HG03558 (cell line): Measurements from ENCODE around the gene SPEG.

Source experiments
- ATAC-seq: cut with Tn5 transposase; IDR thresholded peaks from one replicate; pipeline ENCODE4 v1.9.1; 2021; ENCODE audit warnings: moderate number of reproducible peaks; ENCODE audit not compliant: unreplicated experiment; ENCODE audit errors: extremely low read depth

SPEG gene

GRCh38 chr2:219523031-219523671 is 88.5 kb downstream of the SPEG start:
- no peak for ATAC-seq

- ATAC-seq = no peak
Observed at GRCh38 chr2:219524817-219525216, 90.2 kb downstream of the SPEG start.

- ATAC-seq = no peak
Observed at GRCh38 chr2:219525533-219526232, 91.0 kb downstream of the SPEG start.

GRCh38 chr2:219526320-219527075 is 91.9 kb downstream of the SPEG start:
- no peak for ATAC-seq

- ATAC-seq = no peak
Observed at GRCh38 chr2:219527076-219527394, 92.4 kb downstream of the SPEG start.

GRCh38 chr2:219527472-219527871 is 92.8 kb downstream of the SPEG start:
- ATAC-seq = no peak

- ATAC-seq = peak; percentile 85
Observed at GRCh38 chr2:219530048-219530963, 95.7 kb downstream of the SPEG start.

- ATAC-seq = no peak
Observed at GRCh38 chr2:219531639-219532377, 97.2 kb downstream of the SPEG start.

GRCh38 chr2:219532378-219532649 is 97.7 kb downstream of the SPEG start:
- ATAC-seq = no peak

GRCh38 chr2:219533930-219534661 is 99.5 kb downstream of the SPEG start:
- ATAC-seq = no peak

- ATAC-seq = no peak
Observed at GRCh38 chr2:219536425-219536824, 101.8 kb downstream of the SPEG start.

GRCh38 chr2:219536967-219537366 is 102.3 kb downstream of the SPEG start:
- ATAC-seq = no peak

GRCh38 chr2:219537657-219538488 is 103.2 kb downstream of the SPEG start:
- ATAC-seq = no peak

GRCh38 chr2:219538504-219538951 is 103.9 kb downstream of the SPEG start:
- ATAC-seq = no peak

- no peak for ATAC-seq
Observed at GRCh38 chr2:219538956-219539788, 104.5 kb downstream of the SPEG start.

GRCh38 chr2:219539926-219540678 is 105.5 kb downstream of the SPEG start:
- ATAC-seq = no peak
